Inflammatory macrophage treated with lipopolysaccharide for 1 hour (primary cell): ENCODE measurements around the gene ZFYVE21.
A peak's percentile ranks its signal among the peaks of the same experiment; 100 is the strongest.

Experiments used
- DNase-seq, 2 donors: peaks; one replicate each; pipeline ENCODE4 v3.0.0-alpha.2; 2020 to 2022

The ZFYVE21 gene

GRCh38 chr14:103706551-103707328 is 8.9 kb upstream of the ZFYVE21 start:
- no peak for DNase-seq

- no peak for DNase-seq
Measured at GRCh38 chr14:103707329-103708263, 8.0 kb upstream of the ZFYVE21 start.

GRCh38 chr14:103708750-103709187 is 6.8 kb upstream of the ZFYVE21 start:
- DNase-seq = no peak

GRCh38 chr14:103709814-103710213 is 5.8 kb upstream of the ZFYVE21 start:
- DNase-seq = no peak

- no peak for DNase-seq
Measured at GRCh38 chr14:103710771-103711377, 4.7 kb upstream of the ZFYVE21 start.

GRCh38 chr14:103711516-103712431 is 3.8 kb upstream of the ZFYVE21 start:
- no peak for DNase-seq

GRCh38 chr14:103712633-103713247 is 2.9 kb upstream of the ZFYVE21 start:
- no peak for DNase-seq

GRCh38 chr14:103713304-103714062 is 2.1 kb upstream of the ZFYVE21 start:
- no peak for DNase-seq

GRCh38 chr14:103714063-103714724 is 1.4 kb upstream of the ZFYVE21 start:
- DNase-seq = no peak

GRCh38 chr14:103716091-103716801 is 636 bp downstream of the ZFYVE21 start:
- DNase-seq = peak; percentile 18 to 25

GRCh38 chr14:103716899-103717411 is 1.3 kb downstream of the ZFYVE21 start:
- DNase-seq = no peak

- DNase-seq = no peak
Measured at GRCh38 chr14:103718572-103718971, 3.0 kb downstream of the ZFYVE21 start.

GRCh38 chr14:103719751-103720150 is 4.1 kb downstream of the ZFYVE21 start:
- DNase-seq = no peak

GRCh38 chr14:103721334-103722120 is 5.9 kb downstream of the ZFYVE21 start:
- DNase-seq = no peak

GRCh38 chr14:103723748-103724081 is 8.1 kb downstream of the ZFYVE21 start:
- DNase-seq = no peak

- DNase-seq = no peak
Measured at GRCh38 chr14:103724116-103724515, 8.5 kb downstream of the ZFYVE21 start.

- DNase-seq = no peak
Measured at GRCh38 chr14:103725001-103725682, 9.5 kb downstream of the ZFYVE21 start.

- no peak for DNase-seq
Measured at GRCh38 chr14:103725739-103726395, 10.3 kb downstream of the ZFYVE21 start.
